ENCODE data around the gene CSTF3.
"Not testable (repeated sequence)": the region's sequence is repeated elsewhere in the genome, so short reads cannot be mapped to it uniquely, and the experiment has no call there.

The CSTF3 gene

DNA sequence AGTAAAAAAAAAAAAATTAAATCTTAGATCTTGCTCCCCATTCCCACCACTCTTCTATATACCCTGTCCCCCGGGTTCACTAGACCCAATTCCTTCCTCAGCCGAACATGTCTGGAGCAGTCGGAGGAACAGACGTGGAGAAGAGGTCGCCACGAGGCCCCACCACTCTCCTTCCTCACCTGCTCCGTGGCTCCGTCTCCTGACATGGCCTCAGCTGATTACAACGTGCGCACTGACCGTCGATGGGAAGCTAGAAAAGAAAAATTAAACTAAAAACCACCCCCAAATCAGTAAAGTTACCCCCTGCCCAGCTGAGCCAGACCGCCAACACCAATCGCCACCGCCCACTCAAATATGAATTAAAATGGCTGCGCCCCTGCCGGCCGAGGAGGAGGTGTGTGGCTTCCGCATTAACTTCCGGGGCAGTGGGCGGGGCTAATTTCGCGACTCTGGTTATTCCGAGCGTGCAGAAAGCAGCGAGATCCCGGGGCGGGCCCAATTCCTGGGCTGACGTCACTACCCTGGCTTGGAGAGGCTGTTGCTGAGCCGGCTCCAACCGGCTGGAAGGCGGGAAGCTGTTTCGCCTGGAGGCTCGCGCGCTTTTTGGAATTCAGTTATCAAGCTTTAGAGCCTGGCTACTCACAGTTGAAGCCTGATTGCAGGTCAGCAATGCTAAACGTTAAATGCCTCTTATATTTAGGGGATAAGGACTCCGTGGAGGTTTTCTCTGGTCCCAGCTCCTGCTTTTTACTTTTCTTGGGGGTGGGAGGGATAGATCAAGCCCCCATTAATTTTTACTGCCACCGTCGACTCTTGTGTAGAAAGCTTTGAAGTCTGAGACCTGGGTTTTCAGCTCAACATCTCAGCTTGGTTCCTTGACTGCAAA, at the start of gene CSTF3:
CSTF3 (minus strand) TSS at position 361 of the 886 bp plus-strand sequence; CDS start at position 206, 155 bp downstream.
- peak; percentile 94 to 99 (median 98) for DNase-seq (ENCODE audit: low read depth in 4 of 4, low spot score in 1 of 4)

DNA sequence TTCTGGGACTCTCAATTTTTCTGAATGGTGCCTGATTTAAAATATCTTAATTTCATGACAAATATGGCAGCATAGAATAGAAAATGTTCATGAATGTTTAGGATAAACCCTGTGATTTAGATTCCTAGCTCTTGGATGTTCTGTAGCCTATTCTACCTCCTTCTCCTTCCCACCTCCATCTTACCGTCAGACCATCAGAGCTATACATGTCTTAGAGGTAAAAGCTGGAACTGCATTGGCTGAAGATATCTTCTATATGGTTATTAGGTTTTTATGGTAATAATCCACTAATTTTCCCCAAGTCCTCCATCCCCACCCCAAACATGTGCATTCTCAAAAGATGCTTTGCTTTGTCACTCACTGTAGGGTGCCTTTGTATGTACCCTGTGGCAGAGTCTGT, 46.9 kb upstream of the CSTF3 start:
- no peak for DNase-seq (ENCODE audit: low read depth in 4 of 4, low spot score in 1 of 4)

- DNase-seq (ENCODE audit: low read depth in 4 of 4, low spot score in 1 of 4) = no peak
Measured at GRCh38 chr11:33207408-33207985, 46.2 kb upstream of the CSTF3 start.

GRCh38 chr11:33197915-33198727, 36.8 kb upstream of the CSTF3 start:
- no peak for DNase-seq (ENCODE audit: low read depth in 4 of 4, low spot score in 1 of 4)

DNA sequence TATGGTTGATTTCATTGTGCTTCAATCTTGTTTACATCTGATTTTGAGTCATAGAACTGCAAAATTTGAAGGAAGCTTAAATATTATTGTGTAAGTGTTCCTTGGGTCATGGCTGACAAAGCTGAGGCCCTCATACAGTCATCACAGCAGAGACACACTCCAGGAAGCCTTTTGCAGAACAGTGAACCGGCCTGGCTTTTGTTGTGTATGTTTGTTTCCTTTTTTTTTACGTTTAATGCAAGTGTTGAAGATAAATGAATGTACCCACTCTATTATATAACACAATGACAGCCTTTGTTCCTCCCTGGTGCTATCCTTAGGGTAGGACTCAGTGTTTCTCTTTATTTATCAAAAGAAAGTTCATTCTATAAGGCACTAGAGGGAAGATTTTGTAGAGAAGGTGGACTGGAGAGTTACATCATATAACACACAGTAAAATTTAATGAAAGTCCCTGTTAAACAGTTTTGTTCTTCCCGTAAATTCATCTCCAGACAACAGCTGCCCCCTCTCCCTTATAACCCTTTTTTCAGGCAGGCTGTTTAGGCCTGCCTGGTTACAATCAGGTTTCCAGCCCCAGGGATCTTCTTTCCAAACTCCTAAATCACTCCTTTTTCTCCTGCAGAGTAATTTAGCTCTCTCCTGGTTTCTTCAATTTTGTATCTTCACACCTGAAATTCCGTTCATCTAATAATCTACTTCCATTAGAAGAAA, 34.3 kb upstream of the CSTF3 start:
- no peak for DNase-seq (ENCODE audit: low read depth in 4 of 4, low spot score in 1 of 4)

DNA sequence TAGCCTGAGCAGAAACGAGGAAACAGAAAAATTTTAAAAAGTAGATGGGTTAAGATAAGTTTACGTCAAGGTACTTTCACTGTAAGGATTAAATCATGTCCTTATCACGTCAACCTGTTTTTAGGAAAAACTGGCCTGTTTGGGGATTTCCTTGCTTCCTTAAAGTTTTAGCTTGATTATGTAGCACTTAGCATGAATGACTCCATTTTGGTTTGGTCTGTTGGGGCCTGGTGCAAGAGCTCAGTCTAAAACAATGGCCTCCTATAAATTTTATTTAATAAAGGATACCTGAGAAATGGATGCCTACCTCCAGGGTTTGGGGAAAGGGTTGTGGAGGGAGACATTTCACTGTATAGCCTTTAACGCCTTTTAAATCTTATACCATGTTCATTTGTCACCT, 33.2 kb upstream of the CSTF3 start:
- DNase-seq (ENCODE audit: low read depth in 4 of 4, low spot score in 1 of 4) = no peak

DNA sequence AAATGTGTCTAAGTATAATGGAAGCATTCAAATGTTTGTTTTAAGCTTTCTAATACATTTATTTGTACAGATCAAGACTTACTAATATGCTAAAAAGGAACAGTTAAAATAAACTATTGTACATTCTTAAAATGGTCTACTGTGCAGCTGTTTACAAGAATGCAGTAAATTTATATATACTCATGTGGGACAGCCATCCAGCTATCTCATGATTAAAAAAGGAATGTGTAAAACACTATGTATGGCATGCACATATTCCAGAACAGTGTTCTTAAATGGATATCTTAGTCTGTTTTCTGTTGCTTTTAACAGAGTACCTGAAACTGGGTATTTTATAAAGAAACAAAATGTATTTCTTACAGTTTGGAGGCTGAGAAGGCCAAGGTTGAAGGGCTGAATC, 30.2 kb upstream of the CSTF3 start:
- no peak for DNase-seq (ENCODE audit: low read depth in 4 of 4, low spot score in 1 of 4)

DNA sequence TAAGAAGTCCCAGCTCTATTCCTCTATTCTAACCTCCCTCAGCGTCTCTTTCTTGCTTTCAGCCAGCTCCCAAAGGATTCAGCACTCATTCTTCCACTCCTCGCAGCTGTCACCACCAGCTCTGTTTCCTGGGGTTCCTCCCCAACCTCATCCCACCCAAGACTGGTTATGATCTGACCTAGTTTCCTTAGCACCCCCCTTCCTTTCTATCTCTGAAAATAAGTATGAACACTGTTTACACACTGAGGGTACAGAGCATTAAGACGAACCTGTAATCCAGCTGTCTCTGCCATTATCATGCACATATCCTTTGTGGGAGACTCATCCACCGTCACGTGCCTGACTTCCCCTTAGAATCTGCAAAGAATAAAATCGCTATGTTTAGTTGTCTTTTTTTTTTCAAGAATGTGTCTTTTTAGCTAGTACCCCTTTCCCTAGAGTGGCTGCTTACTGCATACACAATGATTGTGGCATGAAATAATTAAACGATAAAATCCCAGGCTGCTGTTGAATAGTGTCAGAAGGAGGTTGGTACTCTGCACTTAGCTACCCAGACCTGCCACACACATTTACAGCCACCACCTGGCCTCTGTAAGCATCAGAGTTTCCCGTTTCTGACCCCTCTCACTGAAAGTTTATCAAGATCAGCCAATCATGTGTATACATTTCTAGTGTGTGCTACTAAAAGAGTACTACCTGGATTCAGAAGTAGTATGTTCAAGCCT, 26.9 kb upstream of the CSTF3 start:
- no peak for DNase-seq (ENCODE audit: low read depth in 4 of 4, low spot score in 1 of 4)

GRCh38 chr11:33185756-33186155, 24.5 kb upstream of the CSTF3 start:
- DNase-seq (ENCODE audit: low read depth in 4 of 4, low spot score in 1 of 4) = no peak

DNA sequence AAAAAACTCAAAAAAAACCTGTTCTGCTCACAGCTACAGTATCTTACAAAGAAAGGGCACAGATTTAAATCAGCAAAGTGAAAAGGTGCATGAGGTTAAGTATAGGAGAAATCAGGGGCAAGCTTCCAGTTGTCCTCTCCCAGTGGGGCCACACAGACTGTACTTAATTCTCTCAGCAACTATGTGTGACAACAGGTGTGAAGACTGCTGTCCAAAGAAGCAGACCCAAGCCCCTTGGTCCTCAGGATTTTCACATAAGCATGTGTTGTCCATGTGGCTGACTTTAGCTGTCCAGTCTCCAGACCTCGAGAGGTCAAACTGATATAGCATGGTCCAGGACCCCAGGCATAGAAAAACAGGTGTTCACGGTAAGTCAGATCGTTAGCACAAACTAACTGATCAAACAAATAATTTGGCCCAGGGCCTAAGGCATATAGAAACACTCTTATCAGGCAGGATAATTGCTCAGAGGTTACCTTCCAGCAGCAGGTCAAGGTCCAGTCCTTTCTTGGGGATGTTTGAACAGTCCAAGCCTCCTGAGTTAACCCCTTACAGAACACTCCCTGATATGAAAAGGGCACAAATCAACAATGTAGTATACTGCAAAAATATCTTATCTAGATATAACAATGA, 21.1 kb upstream of the CSTF3 start:
- no peak for DNase-seq (ENCODE audit: low read depth in 4 of 4, low spot score in 1 of 4)

DNA sequence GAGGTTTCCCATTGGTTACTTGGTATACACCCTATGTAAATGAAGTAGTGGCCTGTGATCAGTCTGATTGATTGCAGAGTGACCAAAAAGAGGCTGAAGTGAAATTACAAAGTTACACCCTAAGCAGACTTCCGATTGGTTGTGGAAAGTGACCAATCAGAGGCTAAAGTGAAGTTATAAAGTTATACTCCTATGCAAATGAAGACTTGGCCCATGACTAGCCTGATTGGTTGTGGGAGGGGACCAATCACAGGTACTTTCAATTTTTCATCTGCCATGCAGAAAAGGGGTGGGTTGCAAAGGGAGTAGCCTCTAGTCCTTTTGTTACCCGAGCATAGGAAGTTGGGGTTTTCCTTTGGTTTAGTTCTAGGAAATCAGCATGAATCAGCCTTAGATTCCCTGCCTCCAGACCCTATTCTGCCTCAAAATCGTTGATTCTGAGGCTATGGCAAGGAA, 18.1 kb upstream of the CSTF3 start:
- no peak for DNase-seq (ENCODE audit: low read depth in 4 of 4, low spot score in 1 of 4)

GRCh38 chr11:33178443-33179180, 17.3 kb upstream of the CSTF3 start:
- no peak for DNase-seq (ENCODE audit: low read depth in 4 of 4, low spot score in 1 of 4)

DNA sequence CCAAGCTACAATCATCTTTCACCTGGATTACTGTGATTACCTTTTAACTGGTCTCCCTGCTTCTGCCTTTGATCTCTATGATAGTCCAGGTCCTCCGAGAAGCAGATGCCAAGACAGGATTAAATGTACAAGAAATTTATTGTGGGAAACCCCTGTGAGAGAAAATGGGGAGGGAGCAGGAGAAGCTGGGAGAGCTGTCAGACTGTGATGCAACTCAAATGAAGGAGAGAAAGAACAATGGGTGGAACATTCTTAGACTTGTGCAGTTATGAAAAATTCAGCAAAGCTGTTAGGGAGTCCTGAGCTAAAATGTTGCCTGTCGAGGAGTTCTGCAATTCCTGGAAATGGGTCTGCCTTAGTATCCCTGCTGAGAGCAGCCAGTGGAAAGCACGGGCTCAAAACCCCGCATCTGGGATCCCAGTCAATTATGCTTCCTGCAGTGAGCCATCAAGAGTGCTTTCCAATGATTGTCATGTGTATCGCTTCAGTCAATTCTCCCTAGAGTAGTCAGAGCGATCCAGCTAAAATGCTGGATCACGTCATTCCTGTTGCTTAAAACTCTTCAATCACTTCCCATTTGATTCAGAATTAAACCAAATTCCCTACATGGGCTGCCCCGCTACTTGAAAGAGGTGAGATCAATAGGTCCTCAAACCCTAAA, 16.5 kb upstream of the CSTF3 start:
- DNase-seq (ENCODE audit: low read depth in 4 of 4, low spot score in 1 of 4) = no peak

- DNase-seq (ENCODE audit: low read depth in 4 of 4, low spot score in 1 of 4) = not testable (repeated sequence)
Measured at GRCh38 chr11:33176760-33177159, 15.5 kb upstream of the CSTF3 start.

DNA sequence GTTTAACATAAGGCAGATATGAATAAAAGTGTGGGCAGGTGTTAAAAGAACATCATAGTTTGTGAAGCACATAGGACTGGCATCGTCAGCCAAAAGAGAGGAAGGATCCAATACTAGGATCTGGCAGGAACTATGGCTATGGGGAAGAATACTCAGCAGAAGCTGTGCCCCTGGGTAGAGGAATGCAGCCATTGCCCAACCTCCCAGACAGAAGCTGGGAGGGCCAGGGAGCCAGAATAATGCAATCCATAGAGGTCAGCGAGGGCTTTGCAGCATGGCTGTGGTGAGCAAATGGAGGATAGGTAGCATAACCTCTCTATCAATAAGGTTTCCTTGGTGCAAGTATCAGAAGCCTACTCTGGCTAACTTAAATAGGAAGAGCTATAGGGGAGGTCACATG, 11.7 kb upstream of the CSTF3 start:
- DNase-seq (ENCODE audit: low read depth in 4 of 4, low spot score in 1 of 4) = no peak

- no peak for DNase-seq (ENCODE audit: low read depth in 4 of 4, low spot score in 1 of 4)
Measured at GRCh38 chr11:33172345-33172744, 11.1 kb upstream of the CSTF3 start.

GRCh38 chr11:33171251-33171650, 10.0 kb upstream of the CSTF3 start:
- no peak for DNase-seq (ENCODE audit: low read depth in 4 of 4, low spot score in 1 of 4)

- no peak for DNase-seq (ENCODE audit: low read depth in 4 of 4, low spot score in 1 of 4)
Measured at GRCh38 chr11:33168709-33169200, 7.5 kb upstream of the CSTF3 start.

- no peak for DNase-seq (ENCODE audit: low read depth in 4 of 4, low spot score in 1 of 4)
Measured at GRCh38 chr11:33162831-33163230, 1.6 kb upstream of the CSTF3 start.

Measured in stimulated activated CD4-positive, alpha-beta T cell treated with anti-CD3 and anti-CD28 coated beads, Interleukin-1b, Interleukin-23, amount 100 ng/mL, for 24 hours (primary cell).